HFF-Myc (cell line): Measurements from ENCODE around the gene VIM.
"Not testable (repeated sequence)": the region's sequence is repeated elsewhere in the genome, so short reads cannot be mapped to it uniquely, and the experiment has no call there.

ENCODE experiments used
- DNase-seq: peaks from one replicate; pipeline ENCODE4 v3.0.0-alpha.2; 2011; ENCODE audit warnings: low read depth; ENCODE audit errors: extremely low read depth
- H3K4me3 ChIP-seq: replicated peaks from 2 replicates; pipeline ENCODE4 v1.5.1; 2011; ENCODE audit warnings: low read depth, mild to moderate bottlenecking, control low read depth, low read length
- CTCF ChIP-seq: IDR thresholded peaks from 2 replicates; pipeline ENCODE4 v1.5.1; 2012; ENCODE audit warnings: mild to moderate bottlenecking, low read depth, low read length, control low read depth; ENCODE audit errors: missing control alignments

The VIM gene

GRCh38 chr10:17257466-17258321 lies 29.7 kb downstream of the VIM start:
- DNase-seq = no peak
- TF ChIP-seq CTCF = peak; percentile 70
- H3K4me3 ChIP-seq = no peak overlapping the region

- no peak overlapping the region for H3K4me3 ChIP-seq
- TF ChIP-seq CTCF = no peak
- no peak for DNase-seq
Observed at GRCh38 chr10:17262502-17262901, 34.5 kb downstream of the VIM start.

GRCh38 chr10:17263580-17263979 lies 35.5 kb downstream of the VIM start:
- H3K4me3 ChIP-seq = no peak overlapping the region
- no peak for DNase-seq
- TF ChIP-seq CTCF = no peak

GRCh38 chr10:17265468-17265867 lies 37.4 kb downstream of the VIM start:
- H3K4me3 ChIP-seq = no peak overlapping the region
- no peak for DNase-seq
- TF ChIP-seq CTCF = no peak

GRCh38 chr10:17266549-17266948 lies 38.5 kb downstream of the VIM start:
- H3K4me3 ChIP-seq, DNase-seq: not testable (repeated sequence)

- no peak for TF ChIP-seq CTCF
Observed at GRCh38 chr10:17272648-17273047, 44.6 kb downstream of the VIM start.

GRCh38 chr10:17273403-17273802 lies 45.4 kb downstream of the VIM start:
- peak; percentile 32 for DNase-seq
- H3K4me3 ChIP-seq = no peak overlapping the region
- TF ChIP-seq CTCF = no peak

More at GRCh38 chr10:17272648-17273047, 44.6 kb downstream of the VIM start:
- DNase-seq = no peak
- H3K4me3 ChIP-seq = no peak overlapping the region
